GM12891 (cell line): ENCODE results near the gene RNF7.

Experiments
- POLR2A ChIP-seq: IDR thresholded peaks from 2 replicates; pipeline ENCODE4 v1.6.1; 2011; ENCODE audit warnings: low read depth, low read length, control low read depth
- POLR2AphosphoS5 ChIP-seq: IDR thresholded peaks from 2 replicates; pipeline ENCODE4 v1.6.1; 2011; ENCODE audit warnings: low read depth, low read length, control low read depth
- TAF1 ChIP-seq: IDR thresholded peaks from 2 replicates; pipeline ENCODE4 v1.6.1; 2011; ENCODE audit warnings: low read depth, low read length, control low read depth

DNA sequence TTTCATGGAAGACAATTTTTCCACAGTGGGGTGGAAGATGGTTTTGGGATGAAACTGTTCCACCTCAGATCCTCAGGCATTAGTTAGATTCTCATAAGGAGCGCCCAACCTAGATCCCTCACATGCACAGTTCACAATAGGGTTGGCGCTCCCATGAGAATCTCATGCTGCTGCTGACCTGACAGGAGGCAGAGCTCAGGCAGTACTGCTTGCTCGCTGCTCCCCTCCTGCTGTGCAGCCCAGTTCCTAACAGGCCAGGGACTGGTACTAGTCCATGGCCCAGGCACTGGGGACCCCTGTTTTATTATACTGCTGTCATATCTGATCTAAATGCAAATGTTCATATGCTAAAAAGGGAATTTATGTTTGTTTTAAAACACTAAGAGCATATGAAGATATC, 15.3 kb downstream of the RNF7 start:
- TF ChIP-seq POLR2AphosphoS5, result no peak
- no peak for TF ChIP-seq POLR2A
- no peak for TF ChIP-seq TAF1
